Uterine smooth muscle cell (primary cell): ENCODE data around the gene CLEC12A. TPM values are rescaled to one million over a fixed set of nuclear protein-coding genes. Genes with fewer than 3 reads are reported as not detected.

Experiments
- total RNA-seq: library from RNA; depleted of rRNA; stranded (reverse); fragments of >200 nt; gene quantifications from 2 replicates; pipeline ENCODE4 v1.2.3, GENCODE V29; 2014

CLEC12A gene
- total RNA-seq = not detected in 2 replicates

GRCh38 chr12:9971181-9971580, at the start of gene CLEC12A:
CLEC12A (plus strand) TSS chr12:9971409; CDS start chr12:9971597, 188 bp downstream.

GRCh38 chr12:9932270-9932669, 38.9 kb upstream of the CLEC12A start, which contains the start of gene CLEC2A:
CLEC2A (minus strand) TSS chr12:9932370; CDS start chr12:9932329, 41 bp downstream.

GRCh38 chr12:9999016-9999415, 27.8 kb downstream of the CLEC12A start, which contains the start of gene CLEC1B:
CLEC1B (minus strand) TSS chr12:9999121; CDS start chr12:9999100, 21 bp downstream.

GRCh38 chr12:10030446-10030845, 59.2 kb downstream of the CLEC12A start, which contains the start of gene CLEC9A:
CLEC9A (plus strand) TSS chr12:10030682; CDS start chr12:10052688, 22,006 bp downstream.

Other genes with a start within 250 kb of the CLEC12A start
- gene CLECL1, start 238.3 kb upstream of the CLEC12A start, total RNA-seq = not detected in 2 replicates
- 0.11 TPM in 1 of 2 replicates, not detected in the other for gene CD69, start 210.5 kb upstream of the CLEC12A start, total RNA-seq
- gene KLRF1, start 143.9 kb upstream of the CLEC12A start, total RNA-seq = 0.25 TPM in 1 of 2 replicates, not detected in the other
- 13.9 and 15.0 TPM in 2 replicates for gene CLEC2B, start 102.1 kb upstream of the CLEC12A start, total RNA-seq
- gene KLRF2, start 89.9 kb upstream of the CLEC12A start, total RNA-seq = not detected in 2 replicates
- gene CLEC2A, start 39.0 kb upstream of the CLEC12A start, total RNA-seq = not detected in 2 replicates
- gene CLEC1B, start 27.7 kb downstream of the CLEC12A start, total RNA-seq = not detected in 2 replicates
- gene CLEC12B, start 39.2 kb downstream of the CLEC12A start, total RNA-seq = 0.12 TPM in 1 of 2 replicates, not detected in the other
- gene CLEC9A, start 59.3 kb downstream of the CLEC12A start, total RNA-seq = not detected in 2 replicates
- gene CLEC1A, start 127.6 kb downstream of the CLEC12A start, total RNA-seq = not detected in 2 replicates
- not detected in 2 replicates for gene CLEC7A, start 158.8 kb downstream of the CLEC12A start, total RNA-seq
- not detected in 2 replicates for gene OLR1, start 200.7 kb downstream of the CLEC12A start, total RNA-seq
- gene TMEM52B, start 207.6 kb downstream of the CLEC12A start, total RNA-seq = not detected in 2 replicates
- gene GABARAPL1, start 241.5 kb downstream of the CLEC12A start, total RNA-seq = 23.5 and 55.2 TPM in 2 replicates